AG04449 (cell line): ENCODE data around the gene NPHP1.

ENCODE experiments used
- CTCF ChIA-PET: fragments of 350-600 bp; formaldehyde crosslinking; extraction: SDS; loops from one replicate; lab custom pipeline; 2021; ENCODE audit warnings: antibody characterized with exemption; lab: Yijun Ruan, JAX
- POLR2A ChIA-PET: fragments of 400-600, 350-600 bp; formaldehyde crosslinking; extraction: SDS; loops from one replicate; lab custom pipeline; 2020; ENCODE audit warnings: antibody characterized with exemption, inconsistent platforms; lab: Yijun Ruan, JAX
- DNase-seq: peaks from one replicate; pipeline ENCODE4 v3.0.0-alpha.2; 2010; ENCODE audit warnings: low read depth, low spot score
- H3K4me3 ChIP-seq: 2 replicates; pipeline ENCODE4 v1.5.1; 2011; ENCODE audit warnings: low read depth, mild to moderate bottlenecking, control low read depth, low read length
- CTCF ChIP-seq: IDR thresholded peaks from one replicate; pipeline ENCODE4 v1.5.1; 2011; ENCODE audit warnings: mild to moderate bottlenecking, moderate library complexity, low read length, control low read depth, inconsistent platforms; ENCODE audit not compliant: insufficient read depth; ENCODE audit errors: missing control alignments

NPHP1 gene

GRCh38 chr2:110105183-110105582 lies 99.6 kb downstream of the NPHP1 start:
- ChIA-PET POLR2A (interaction anchor here (1.0 kb wide), 1 partner anchor 10 kb away, joined by 4 read pairs; the partner anchor contains the start of gene MALL), CTCF (interaction anchor here (4.1 kb wide), 1 partner anchor 11 kb away, joined by 56 read pairs; the partner anchor contains the start of gene MALL)
- no peak for TF ChIP-seq CTCF
- DNase-seq = no peak
- no peak overlapping the region for H3K4me3 ChIP-seq

GRCh38 chr2:110104025-110104771 lies 100.6 kb downstream of the NPHP1 start:
- TF ChIP-seq CTCF = no peak
- H3K4me3 ChIP-seq = no peak overlapping the region
- DNase-seq = no peak
- ChIA-PET CTCF (interaction anchor here (1.0 to 1.1 kb wide), 2 partner anchors 12 to 53 kb away, joined by 3 read pairs; partner anchors contain the start of gene MALL), POLR2A (no interaction called here)

GRCh38 chr2:110103061-110103961 lies 101.5 kb downstream of the NPHP1 start:
- ChIA-PET POLR2A (no interaction called here), CTCF (interaction anchor here (2.9 kb wide), 1 partner anchor 13 kb away, joined by 10 read pairs; no protein-coding TSS in a partner anchor)
- TF ChIP-seq CTCF = no peak
- H3K4me3 ChIP-seq = no peak overlapping the region
- DNase-seq = no peak

GRCh38 chr2:110101901-110102803 lies 102.7 kb downstream of the NPHP1 start:
- ChIA-PET CTCF (interaction anchor here (2.9 kb wide), 1 partner anchor 14 kb away, joined by 10 read pairs; no protein-coding TSS in a partner anchor), POLR2A (interaction anchor here (0.6 to 0.7 kb wide), 2 partner anchors 13 to 55 kb away, joined by 3 read pairs; no protein-coding TSS in a partner anchor)
- H3K4me3 ChIP-seq = peak overlapping the region; percentile 6; the same call in 1 of the 2 replicates

More at GRCh38 chr2:110101901-110102803, 102.7 kb downstream of the NPHP1 start:
- TF ChIP-seq CTCF = no peak
- no peak for DNase-seq
